ENCODE measurements around the gene NELL1.

NELL1 gene

GRCh38 chr11:20771026-20771425, 101.6 kb downstream of the NELL1 start:
- Histone ChIP-seq H3K36me3 (ENCODE audit: insufficient read depth, low read length) (no peaks in the 10 kb centered on the region), H3K9me3 (ENCODE audit: insufficient read depth, low read length, severe bottlenecking) (no peaks in the 10 kb centered on the region), H3K27me3 (ENCODE audit: insufficient read depth, low read length, poor library complexity) (no peaks in the 10 kb centered on the region), H3K4me2 (ENCODE audit: insufficient read depth, low read length) (no peak overlapping the region), H3K27ac (ENCODE audit: low read length) (no peak overlapping the region), H2AFZ (ENCODE audit: low read depth, low read length) (no peak overlapping the region), H3K79me2 (ENCODE audit: insufficient read depth, low read length) (no peaks in the 10 kb centered on the region), H3K4me3 (ENCODE audit: low read depth in 1 of 2, low read length in 2 of 2) (no peak overlapping the region), H3K9ac (ENCODE audit: low read depth, low read length) (no peak overlapping the region), H3K4me1 (ENCODE audit: insufficient read depth, low read length) (no peaks in the 10 kb centered on the region), H4K20me1 (ENCODE audit: insufficient read depth, low read length) (no peaks in the 10 kb centered on the region)
- TF ChIP-seq CTCF (IDR thresholded peaks at IDR 0.05; ENCODE audit: borderline replicate concordance, extremely low read depth, low read length, poor library complexity, severe bottlenecking) (no peak), EZH2 (IDR thresholded peaks at IDR 0.05; ENCODE audit: borderline replicate concordance, low read depth, low read length, severe bottlenecking) (no peak)
- ATAC-seq (ENCODE audit: insufficient read depth, low read depth) (no peak), DNase-seq (no peak)

- Histone ChIP-seq H3K27ac (ENCODE audit: low read length) (no peak overlapping the region), H3K36me3 (ENCODE audit: insufficient read depth, low read length) (no peaks in the 10 kb centered on the region), H3K9ac (ENCODE audit: low read depth, low read length) (no peak overlapping the region), H3K9me3 (ENCODE audit: insufficient read depth, low read length, severe bottlenecking) (no peaks in the 10 kb centered on the region), H3K4me1 (ENCODE audit: insufficient read depth, low read length) (no peaks in the 10 kb centered on the region), H3K27me3 (ENCODE audit: insufficient read depth, low read length, poor library complexity) (no peaks in the 10 kb centered on the region), H3K79me2 (ENCODE audit: insufficient read depth, low read length) (no peaks in the 10 kb centered on the region), H3K4me3 (ENCODE audit: low read depth in 1 of 2, low read length in 2 of 2) (no peak overlapping the region), H3K4me2 (ENCODE audit: insufficient read depth, low read length) (no peak overlapping the region), H4K20me1 (ENCODE audit: insufficient read depth, low read length) (no peaks in the 10 kb centered on the region), H2AFZ (ENCODE audit: low read depth, low read length) (no peak overlapping the region)
- DNase-seq (no peak), ATAC-seq (ENCODE audit: insufficient read depth, low read depth) (no peak)
- no peak for TF ChIP-seq EZH2 (IDR thresholded peaks at IDR 0.05; ENCODE audit: borderline replicate concordance, low read depth, low read length, severe bottlenecking)
- no peak for TF ChIP-seq CTCF (IDR thresholded peaks at IDR 0.05; ENCODE audit: borderline replicate concordance, extremely low read depth, low read length, poor library complexity, severe bottlenecking)
These were observed 102.3 kb downstream of the NELL1 start for GRCh38 chr11:20771681-20772080.

- ATAC-seq (ENCODE audit: insufficient read depth, low read depth) (no peak), DNase-seq (no peak)
- no peak overlapping the region for H2AFZ ChIP-seq (ENCODE audit: low read depth, low read length)
- no peaks in the 10 kb centered on the region for H3K36me3 ChIP-seq (ENCODE audit: insufficient read depth, low read length)
- no peaks in the 10 kb centered on the region for H3K9me3 ChIP-seq (ENCODE audit: insufficient read depth, low read length, severe bottlenecking)
- no peaks in the 10 kb centered on the region for H3K79me2 ChIP-seq (ENCODE audit: insufficient read depth, low read length)
- no peaks in the 10 kb centered on the region for H3K27me3 ChIP-seq (ENCODE audit: insufficient read depth, low read length, poor library complexity)
- H4K20me1 ChIP-seq (ENCODE audit: insufficient read depth, low read length), result no peaks in the 10 kb centered on the region
- no peak overlapping the region for H3K4me2 ChIP-seq (ENCODE audit: insufficient read depth, low read length)
- H3K4me1 ChIP-seq (ENCODE audit: insufficient read depth, low read length), result no peaks in the 10 kb centered on the region
- no peak overlapping the region for H3K27ac ChIP-seq (ENCODE audit: low read length)
- TF ChIP-seq CTCF (IDR thresholded peaks at IDR 0.05; ENCODE audit: borderline replicate concordance, extremely low read depth, low read length, poor library complexity, severe bottlenecking), result no peak
- no peak for TF ChIP-seq EZH2 (IDR thresholded peaks at IDR 0.05; ENCODE audit: borderline replicate concordance, low read depth, low read length, severe bottlenecking)
- no peak overlapping the region for H3K9ac ChIP-seq (ENCODE audit: low read depth, low read length)
- no peak overlapping the region for H3K4me3 ChIP-seq (ENCODE audit: low read depth in 1 of 2, low read length in 2 of 2)
These were observed 105.9 kb downstream of the NELL1 start for GRCh38 chr11:20775331-20775730.

GRCh38 chr11:20782775-20783174, 113.4 kb downstream of the NELL1 start:
- H3K4me2 ChIP-seq (ENCODE audit: insufficient read depth, low read length), result no peak overlapping the region
- H3K4me1 ChIP-seq (ENCODE audit: insufficient read depth, low read length), result no peaks in the 10 kb centered on the region
- H3K4me3 ChIP-seq (ENCODE audit: low read depth in 1 of 2, low read length in 2 of 2), result no peak overlapping the region
- no peaks in the 10 kb centered on the region for H3K36me3 ChIP-seq (ENCODE audit: insufficient read depth, low read length)
- ATAC-seq (ENCODE audit: insufficient read depth, low read depth) (no peak), DNase-seq (no peak)
- H2AFZ ChIP-seq (ENCODE audit: low read depth, low read length), result no peak overlapping the region
- no peaks in the 10 kb centered on the region for H4K20me1 ChIP-seq (ENCODE audit: insufficient read depth, low read length)
- TF ChIP-seq EZH2 (IDR thresholded peaks at IDR 0.05; ENCODE audit: borderline replicate concordance, low read depth, low read length, severe bottlenecking), result no peak
- no peak for TF ChIP-seq CTCF (IDR thresholded peaks at IDR 0.05; ENCODE audit: borderline replicate concordance, extremely low read depth, low read length, poor library complexity, severe bottlenecking)
- H3K9me3 ChIP-seq (ENCODE audit: insufficient read depth, low read length, severe bottlenecking), result no peaks in the 10 kb centered on the region
- no peaks in the 10 kb centered on the region for H3K79me2 ChIP-seq (ENCODE audit: insufficient read depth, low read length)
- H3K9ac ChIP-seq (ENCODE audit: low read depth, low read length), result no peak overlapping the region
- H3K27ac ChIP-seq (ENCODE audit: low read length), result no peak overlapping the region
- no peaks in the 10 kb centered on the region for H3K27me3 ChIP-seq (ENCODE audit: insufficient read depth, low read length, poor library complexity)
